A549 (cell line): Measurements from ENCODE around the gene SHC1.

Experiments
- BHLHE40 ChIP-seq: IDR thresholded peaks from 2 replicates; pipeline ENCODE4 v1.6.1; 2012; ENCODE audit warnings: low read depth, low read length, inconsistent platforms
- ESRRA ChIP-seq: fragments of 150-350 bp; IDR thresholded peaks from 2 replicates; pipeline ENCODE4 v1.6.1; 2014; ENCODE audit warnings: mild to moderate bottlenecking, low read length, borderline replicate concordance
- GATA3 ChIP-seq: IDR thresholded peaks from 2 replicates; pipeline ENCODE4 v1.6.1; 2012; ENCODE audit warnings: borderline replicate concordance
- JUNB ChIP-seq: fragments of >200 bp; sonication (Bioruptor Twin); formaldehyde crosslinking; IDR thresholded peaks from 2 replicates; pipeline ENCODE4 v1.6.1; 2016
- NPAS2 ChIP-seq: fragments of 250-450 bp; sonication (Bioruptor Pico); IDR thresholded peaks from 2 replicates; pipeline ENCODE4 v1.8.0; 2022; ENCODE audit warnings: mild to moderate bottlenecking, moderate library complexity, borderline replicate concordance
- POLR2A ChIP-seq: IDR thresholded peaks from 2 replicates; pipeline ENCODE4 v1.6.1; 2012; ENCODE audit warnings: mild to moderate bottlenecking, low read length
- RCOR1 ChIP-seq: fragments of 150-350 bp; IDR thresholded peaks from 2 replicates; pipeline ENCODE4 v1.6.1; 2014; ENCODE audit warnings: antibody characterized with exemption, low read length, low read depth
- RFX5 ChIP-seq: fragments of 450-650 bp; IDR thresholded peaks from 2 replicates; pipeline ENCODE4 v1.7.1; 2014; ENCODE audit warnings: antibody characterized with exemption, mild to moderate bottlenecking, moderate library complexity
- RNF2 ChIP-seq: fragments of 200-600 bp; sonication (generic); IDR thresholded peaks from 2 replicates; pipeline ENCODE4 v1.6.1; 2016; ENCODE audit warnings: low read depth, mild to moderate bottlenecking, antibody characterized with exemption, moderate library complexity, borderline replicate concordance
- TF ChIP-seq, protein P1 (sequence below): fragments of >200 bp; sonication (Bioruptor Twin); formaldehyde crosslinking; IDR thresholded peaks from 3 replicates; pipeline ENCODE4 v1.5.1; 2016
- TF ChIP-seq, protein P2 (sequence below): fragments of 450-650 bp; IDR thresholded peaks from 2 replicates; pipeline ENCODE4 v1.6.1; 2014; ENCODE audit warnings: antibody characterized with exemption
- TF ChIP-seq, protein P3 (sequence below): fragments of 200-600 bp; sonication (generic); IDR thresholded peaks from 2 replicates; pipeline ENCODE4 v1.6.1; 2016; ENCODE audit warnings: antibody characterized with exemption, mild to moderate bottlenecking, moderate library complexity

DNA sequence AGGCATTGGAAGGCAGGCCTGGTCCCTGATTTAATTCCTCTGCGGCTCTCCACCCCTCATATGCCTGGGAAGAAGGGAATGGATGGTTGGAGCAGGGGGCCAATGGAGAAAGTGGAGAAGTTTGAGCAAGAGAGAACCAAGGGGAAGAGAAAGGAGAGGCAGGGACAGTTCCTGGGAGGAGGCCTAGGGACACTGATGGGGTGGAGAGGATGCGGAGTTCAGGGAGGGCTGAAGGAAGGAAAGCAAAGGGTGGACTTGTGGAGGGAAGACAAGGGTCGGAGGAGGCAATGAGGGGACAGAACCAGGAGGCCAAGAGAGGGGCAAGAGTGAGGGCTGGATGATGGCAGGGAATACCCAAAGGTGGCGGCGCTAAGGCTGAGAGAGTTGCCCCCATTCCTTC, 39.2 kb upstream of the SHC1 start:
- TF ChIP-seq BHLHE40: no peak
- TF ChIP-seq, protein P1, sequence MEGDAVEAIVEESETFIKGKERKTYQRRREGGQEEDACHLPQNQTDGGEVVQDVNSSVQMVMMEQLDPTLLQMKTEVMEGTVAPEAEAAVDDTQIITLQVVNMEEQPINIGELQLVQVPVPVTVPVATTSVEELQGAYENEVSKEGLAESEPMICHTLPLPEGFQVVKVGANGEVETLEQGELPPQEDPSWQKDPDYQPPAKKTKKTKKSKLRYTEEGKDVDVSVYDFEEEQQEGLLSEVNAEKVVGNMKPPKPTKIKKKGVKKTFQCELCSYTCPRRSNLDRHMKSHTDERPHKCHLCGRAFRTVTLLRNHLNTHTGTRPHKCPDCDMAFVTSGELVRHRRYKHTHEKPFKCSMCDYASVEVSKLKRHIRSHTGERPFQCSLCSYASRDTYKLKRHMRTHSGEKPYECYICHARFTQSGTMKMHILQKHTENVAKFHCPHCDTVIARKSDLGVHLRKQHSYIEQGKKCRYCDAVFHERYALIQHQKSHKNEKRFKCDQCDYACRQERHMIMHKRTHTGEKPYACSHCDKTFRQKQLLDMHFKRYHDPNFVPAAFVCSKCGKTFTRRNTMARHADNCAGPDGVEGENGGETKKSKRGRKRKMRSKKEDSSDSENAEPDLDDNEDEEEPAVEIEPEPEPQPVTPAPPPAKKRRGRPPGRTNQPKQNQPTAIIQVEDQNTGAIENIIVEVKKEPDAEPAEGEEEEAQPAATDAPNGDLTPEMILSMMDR: no peak
- TF ChIP-seq POLR2A: no peak
- TF ChIP-seq RNF2: no peak
- TF ChIP-seq RCOR1: no peak
- TF ChIP-seq, protein P2, sequence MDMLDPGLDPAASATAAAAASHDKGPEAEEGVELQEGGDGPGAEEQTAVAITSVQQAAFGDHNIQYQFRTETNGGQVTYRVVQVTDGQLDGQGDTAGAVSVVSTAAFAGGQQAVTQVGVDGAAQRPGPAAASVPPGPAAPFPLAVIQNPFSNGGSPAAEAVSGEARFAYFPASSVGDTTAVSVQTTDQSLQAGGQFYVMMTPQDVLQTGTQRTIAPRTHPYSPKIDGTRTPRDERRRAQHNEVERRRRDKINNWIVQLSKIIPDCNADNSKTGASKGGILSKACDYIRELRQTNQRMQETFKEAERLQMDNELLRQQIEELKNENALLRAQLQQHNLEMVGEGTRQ: no peak
- TF ChIP-seq, protein P3, sequence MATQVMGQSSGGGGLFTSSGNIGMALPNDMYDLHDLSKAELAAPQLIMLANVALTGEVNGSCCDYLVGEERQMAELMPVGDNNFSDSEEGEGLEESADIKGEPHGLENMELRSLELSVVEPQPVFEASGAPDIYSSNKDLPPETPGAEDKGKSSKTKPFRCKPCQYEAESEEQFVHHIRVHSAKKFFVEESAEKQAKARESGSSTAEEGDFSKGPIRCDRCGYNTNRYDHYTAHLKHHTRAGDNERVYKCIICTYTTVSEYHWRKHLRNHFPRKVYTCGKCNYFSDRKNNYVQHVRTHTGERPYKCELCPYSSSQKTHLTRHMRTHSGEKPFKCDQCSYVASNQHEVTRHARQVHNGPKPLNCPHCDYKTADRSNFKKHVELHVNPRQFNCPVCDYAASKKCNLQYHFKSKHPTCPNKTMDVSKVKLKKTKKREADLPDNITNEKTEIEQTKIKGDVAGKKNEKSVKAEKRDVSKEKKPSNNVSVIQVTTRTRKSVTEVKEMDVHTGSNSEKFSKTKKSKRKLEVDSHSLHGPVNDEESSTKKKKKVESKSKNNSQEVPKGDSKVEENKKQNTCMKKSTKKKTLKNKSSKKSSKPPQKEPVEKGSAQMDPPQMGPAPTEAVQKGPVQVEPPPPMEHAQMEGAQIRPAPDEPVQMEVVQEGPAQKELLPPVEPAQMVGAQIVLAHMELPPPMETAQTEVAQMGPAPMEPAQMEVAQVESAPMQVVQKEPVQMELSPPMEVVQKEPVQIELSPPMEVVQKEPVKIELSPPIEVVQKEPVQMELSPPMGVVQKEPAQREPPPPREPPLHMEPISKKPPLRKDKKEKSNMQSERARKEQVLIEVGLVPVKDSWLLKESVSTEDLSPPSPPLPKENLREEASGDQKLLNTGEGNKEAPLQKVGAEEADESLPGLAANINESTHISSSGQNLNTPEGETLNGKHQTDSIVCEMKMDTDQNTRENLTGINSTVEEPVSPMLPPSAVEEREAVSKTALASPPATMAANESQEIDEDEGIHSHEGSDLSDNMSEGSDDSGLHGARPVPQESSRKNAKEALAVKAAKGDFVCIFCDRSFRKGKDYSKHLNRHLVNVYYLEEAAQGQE: no peak
- TF ChIP-seq JUNB: no peak
- no peak for TF ChIP-seq RFX5
- TF ChIP-seq GATA3: no peak
- TF ChIP-seq NPAS2 (CRISPR knock-in tag): no peak
- TF ChIP-seq ESRRA: no peak
